ENCODE measurements around the gene HLTF.

GRCh38 chr3:149007567-149008257 lies 78.6 kb downstream of the HLTF start:
- TF ChIP-seq POLR2A (IDR thresholded peaks at IDR 0.05; ENCODE audit: insufficient read depth in 1 of 2, low read depth in 2 of 2, low read length in 2 of 2) (no peak), BHLHE40 (IDR thresholded peaks at IDR 0.05; ENCODE audit: low read length) (no peak), KLF11 (CRISPR knock-in tag; IDR thresholded peaks at IDR 0.05) (no peak), MYNN (CRISPR knock-in tag; IDR thresholded peaks at IDR 0.05; ENCODE audit: low read depth) (no peak), ATF6 (CRISPR knock-in tag; conservative IDR thresholded peaks at IDR 0.05) (no peak), MAZ (IDR thresholded peaks at IDR 0.05; ENCODE audit: borderline replicate concordance, low read depth, low read length) (no peak), MAZ (CRISPR knock-in tag; IDR thresholded peaks at IDR 0.05; ENCODE audit: low read depth) (no peak), KAT7 (CRISPR knock-in tag; IDR thresholded peaks at IDR 0.05; ENCODE audit: borderline replicate concordance) (no peak), ZMYM4 (CRISPR knock-in tag; IDR thresholded peaks at IDR 0.05) (no peak)
